ENCODE data around the gene MSI2. TPM values are rescaled to one million over a fixed set of nuclear protein-coding genes. Genes with fewer than 3 reads are reported as not detected.
A peak's percentile ranks its signal among the peaks of the same experiment; 100 is the strongest.

MSI2 gene
- total and polyA plus RNA-seq, 9 of the 15 experiments (the other 6 are each of a cell fraction or from before 2014, with no cell fraction given) = 4.6 to 61.8 (median 42.4) TPM

- BruUV-seq (replicated peaks) = no TSS peak
- TF ChIP-seq U2AF2 (optimal IDR thresholded peaks at IDR 0.05; ENCODE audit: low read depth, low read length) (no peak), MGA (IDR thresholded peaks at IDR 0.05) (no peak), EGR1 (conservative IDR thresholded peaks at IDR 0.05) (0 out of 2 replicates have a peak, but pooled peaks have one; percentile 18), BHLHE40 (IDR thresholded peaks at IDR 0.05; ENCODE audit: low read length) (no peak), ELF4 (CRISPR knock-in tag; IDR thresholded peaks at IDR 0.05) (no peak), POU5F1 (IDR thresholded peaks at IDR 0.05; ENCODE audit: borderline replicate concordance, low read depth, low read length, partially characterized antibody) (no peak), ILF3 (IDR thresholded peaks at IDR 0.05; ENCODE audit: borderline replicate concordance) (no peak), DACH1 (IDR thresholded peaks at IDR 0.05; ENCODE audit: partially characterized antibody) (no peak)
Observed at GRCh38 chr17:57697197-57697596, 440.9 kb downstream of the MSI2 start.

More at GRCh38 chr17:57697197-57697596, 440.9 kb downstream of the MSI2 start:
- Histone ChIP-seq H3K9me3 (replicated peaks; ENCODE audit: control insufficient read depth, insufficient read depth, low read depth, low read length) (no peaks in the 10 kb centered on the region), H3K4me3 (no peak overlapping the region), H3K36me3 (ENCODE audit: control insufficient read depth, insufficient read depth, low read length) (no peaks in the 10 kb centered on the region), H3K27me3 (ENCODE audit: control insufficient read depth in 2 of 2, insufficient read depth in 2 of 2, low read length in 2 of 2) (peaks cover 7 to 40% of the 10 kb centered on the region in 2 experiments; a peak in 4 of 5 replicates), H3K9ac (ENCODE audit: insufficient read depth in 1 of 2, low read depth in 2 of 2, low read length in 2 of 2) (no peak overlapping the region), H2AFZ (ENCODE audit: low read depth, low read length) (no peak overlapping the region), H3K27ac (ENCODE audit: extremely low read depth, low read depth, low read length) (no peak overlapping the region), H4K20me1 (replicated peaks; ENCODE audit: control insufficient read depth, insufficient read depth, low read length) (no peaks in the 10 kb centered on the region), H3K4me2 (ENCODE audit: insufficient read depth, low read length) (no peak overlapping the region), H3K79me2 (ENCODE audit: control insufficient read depth, insufficient read depth, low read length) (no peaks in the 10 kb centered on the region), H3K9me1 (ENCODE audit: control insufficient read depth, insufficient read depth, low read length) (no peaks in the 10 kb centered on the region), H3K4me1 (replicated peaks in 1 of 2; ENCODE audit: control insufficient read depth in 2 of 2, insufficient read depth in 2 of 2, low read length in 2 of 2) (no peaks in the 10 kb centered on the region; a peak in 2 of 5 replicates)
- ATAC-seq (no peak), DNase-seq (ENCODE audit: extremely low read depth in 1 of 4, low spot score in 3 of 4) (no peak), FAIRE-seq (no peak)
- in situ Hi-C loops (cut with MboI) (no loop called here), intact Hi-C loops (cut with micrococcal nuclease) (no loop called here)
- CTCF ChIA-PET (ENCODE audit: low intra/inter-chr PET ratio) = no interaction called here
- 7% methylated on average over 7 of the region's 7 CpGs for WGBS (ENCODE audit: insufficient coverage, low coverage, missing lambda C conversion rate)
- POLR2A ChIA-PET = no interaction called here

Data from K562 (cell line).